AG09319 (cell line): ENCODE measurements around the gene SPOCK1.

Source experiments
- DNase-seq: peaks from one replicate; pipeline ENCODE4 v3.0.0-alpha.2; 2010; ENCODE audit warnings: low read depth; ENCODE audit errors: extremely low read depth
- TF ChIP-seq, protein P1 (sequence below): IDR thresholded peaks from 2 replicates; pipeline ENCODE4 v1.5.1; 2011; ENCODE audit warnings: low read depth, mild to moderate bottlenecking, inconsistent platforms, low read length, moderate library complexity

Gene SPOCK1

GRCh38 chr5:137290373-137290772 is 208.8 kb downstream of the SPOCK1 start:
- TF ChIP-seq, protein P1, sequence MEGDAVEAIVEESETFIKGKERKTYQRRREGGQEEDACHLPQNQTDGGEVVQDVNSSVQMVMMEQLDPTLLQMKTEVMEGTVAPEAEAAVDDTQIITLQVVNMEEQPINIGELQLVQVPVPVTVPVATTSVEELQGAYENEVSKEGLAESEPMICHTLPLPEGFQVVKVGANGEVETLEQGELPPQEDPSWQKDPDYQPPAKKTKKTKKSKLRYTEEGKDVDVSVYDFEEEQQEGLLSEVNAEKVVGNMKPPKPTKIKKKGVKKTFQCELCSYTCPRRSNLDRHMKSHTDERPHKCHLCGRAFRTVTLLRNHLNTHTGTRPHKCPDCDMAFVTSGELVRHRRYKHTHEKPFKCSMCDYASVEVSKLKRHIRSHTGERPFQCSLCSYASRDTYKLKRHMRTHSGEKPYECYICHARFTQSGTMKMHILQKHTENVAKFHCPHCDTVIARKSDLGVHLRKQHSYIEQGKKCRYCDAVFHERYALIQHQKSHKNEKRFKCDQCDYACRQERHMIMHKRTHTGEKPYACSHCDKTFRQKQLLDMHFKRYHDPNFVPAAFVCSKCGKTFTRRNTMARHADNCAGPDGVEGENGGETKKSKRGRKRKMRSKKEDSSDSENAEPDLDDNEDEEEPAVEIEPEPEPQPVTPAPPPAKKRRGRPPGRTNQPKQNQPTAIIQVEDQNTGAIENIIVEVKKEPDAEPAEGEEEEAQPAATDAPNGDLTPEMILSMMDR = no peak
- no peak for DNase-seq

GRCh38 chr5:137289856-137290255 is 209.3 kb downstream of the SPOCK1 start:
- TF ChIP-seq, protein P1 = no peak
- no peak for DNase-seq

DNA sequence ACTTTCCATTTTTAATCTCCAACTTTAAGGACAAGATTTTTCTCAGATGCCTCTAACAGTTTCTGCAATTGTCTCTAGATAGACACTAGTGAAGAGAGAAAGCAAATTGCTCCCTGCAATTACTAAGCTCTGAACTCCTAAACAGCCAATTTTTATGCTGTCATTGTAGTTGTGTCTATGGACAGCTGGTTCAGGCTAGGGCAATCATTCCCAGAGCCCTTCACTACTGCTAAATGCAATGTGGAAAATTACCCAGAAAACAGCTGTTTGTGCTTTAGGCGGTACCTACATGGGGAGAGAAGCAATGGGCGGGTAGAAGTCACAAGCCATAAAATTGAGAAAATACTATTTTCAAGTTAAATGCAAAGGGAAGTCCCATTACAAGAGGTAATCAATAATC is 211.6 kb downstream of the SPOCK1 start:
- TF ChIP-seq, protein P1 = no peak
- DNase-seq = no peak

DNA sequence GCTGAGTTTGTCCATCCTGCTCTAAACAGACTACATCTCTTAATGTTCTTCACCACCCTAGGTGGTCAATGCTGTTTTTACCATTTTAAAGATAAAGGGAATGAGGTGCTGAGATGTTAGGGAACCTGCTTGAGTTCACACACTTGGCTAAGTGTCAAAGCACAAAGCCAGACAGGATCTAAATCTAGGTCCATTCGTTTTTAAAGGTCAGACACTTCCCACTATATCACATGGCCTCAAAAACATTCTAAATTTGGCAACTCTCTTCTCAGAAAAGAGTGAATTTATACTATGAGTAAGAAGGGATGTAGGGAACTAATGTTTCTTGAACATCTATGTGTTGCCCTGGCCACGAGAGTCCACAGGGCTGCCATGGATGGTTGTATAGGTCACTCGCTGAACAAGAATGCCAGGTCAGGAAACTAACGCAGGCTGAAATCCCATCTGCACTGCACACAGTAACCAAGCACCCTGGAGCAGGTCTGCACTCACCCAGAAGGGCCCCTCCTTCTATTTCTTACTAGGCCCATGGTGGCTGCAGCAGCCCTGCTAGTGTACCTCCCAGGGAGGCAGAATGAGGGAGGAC is 213.0 kb downstream of the SPOCK1 start:
- DNase-seq = no peak
- TF ChIP-seq, protein P1 = no peak

DNA sequence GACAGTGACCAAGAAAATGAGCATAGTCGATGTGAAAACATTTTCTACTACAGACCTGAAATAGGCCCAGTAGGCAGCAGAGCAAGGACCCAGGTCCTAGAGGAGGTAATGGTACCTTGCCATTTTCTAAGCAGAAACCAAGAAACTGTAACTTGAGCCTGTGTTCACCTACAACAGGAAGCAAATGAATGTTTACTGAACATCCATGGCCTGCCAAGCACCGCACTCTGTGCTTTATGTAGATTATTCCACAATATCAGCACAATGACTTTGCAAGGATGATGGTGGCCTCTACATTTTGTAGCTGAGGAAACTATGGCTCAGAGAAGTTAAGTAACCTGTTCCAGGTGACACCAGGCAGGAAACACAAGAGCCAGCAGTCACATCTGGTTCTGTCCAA is 215.3 kb downstream of the SPOCK1 start:
- TF ChIP-seq, protein P1 = no peak
- no peak for DNase-seq

DNA sequence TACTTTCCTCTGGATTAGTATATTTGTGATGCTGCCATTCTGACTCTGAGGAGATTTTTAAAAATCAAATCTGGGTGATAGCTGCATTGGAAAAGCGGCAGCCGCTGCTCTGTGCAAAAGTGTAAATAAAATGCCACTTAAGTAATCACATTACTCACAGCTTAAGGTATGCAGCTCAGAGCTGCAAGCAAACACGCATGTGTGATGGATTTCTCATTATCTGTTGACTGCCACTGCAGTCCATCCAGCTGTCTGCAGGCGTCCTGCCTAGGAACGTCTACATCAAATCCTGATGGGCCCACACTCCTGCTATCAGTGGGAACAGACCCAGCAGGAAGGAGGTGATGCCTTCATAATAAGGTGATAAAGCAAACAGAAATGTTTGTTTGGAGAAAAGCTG is 216.9 kb downstream of the SPOCK1 start:
- DNase-seq = no peak
- TF ChIP-seq, protein P1 = no peak

GRCh38 chr5:137281201-137281600 is 217.9 kb downstream of the SPOCK1 start:
- TF ChIP-seq, protein P1 = no peak
- DNase-seq = no peak
